Esophagus squamous epithelium (tissue), 4 donors: Measurements from ENCODE around the gene ADAM12.

Experiments
- POLR2A ChIP-seq, 4 donors: fragments of 450-650 bp; IDR thresholded peaks; one replicate each; pipeline ENCODE4 v1.6.1; 2017; ENCODE audit warnings: antibody characterized with exemption in 4 of 4, mild to moderate bottlenecking in 4 of 4, moderate library complexity in 3 of 4
- TF ChIP-seq, protein P1 (sequence below), 6 experiments: fragments of 450-650 bp in 4 of 6; fragments of 200-600 bp in 2 of 6; sonication (generic) in 2 of 6; IDR thresholded peaks; one replicate each; pipeline ENCODE4 v1.5.1; 2016 to 2019; ENCODE audit warnings: antibody characterized with exemption in 6 of 6, mild to moderate bottlenecking in 4 of 6, moderate library complexity in 4 of 6

DNA sequence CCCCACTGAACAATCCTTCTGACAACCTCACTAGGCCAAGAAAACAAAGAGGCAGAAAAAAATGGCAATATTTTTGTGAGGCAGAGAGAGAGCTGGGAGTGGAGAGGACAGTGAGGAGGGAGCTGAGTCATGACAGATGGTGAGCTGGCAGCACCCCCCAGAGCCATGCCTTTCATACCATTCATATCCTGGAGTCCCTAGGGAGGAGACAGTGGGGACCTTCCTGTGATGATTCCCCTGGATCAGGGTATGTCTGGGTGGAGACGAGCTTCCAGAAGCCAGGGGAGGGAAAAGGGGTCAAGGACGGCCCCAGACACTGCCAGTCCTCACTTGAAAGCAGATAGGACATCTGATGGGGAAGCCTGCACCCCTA is 160.5 kb downstream of the ADAM12 start:
- TF ChIP-seq, protein P1, sequence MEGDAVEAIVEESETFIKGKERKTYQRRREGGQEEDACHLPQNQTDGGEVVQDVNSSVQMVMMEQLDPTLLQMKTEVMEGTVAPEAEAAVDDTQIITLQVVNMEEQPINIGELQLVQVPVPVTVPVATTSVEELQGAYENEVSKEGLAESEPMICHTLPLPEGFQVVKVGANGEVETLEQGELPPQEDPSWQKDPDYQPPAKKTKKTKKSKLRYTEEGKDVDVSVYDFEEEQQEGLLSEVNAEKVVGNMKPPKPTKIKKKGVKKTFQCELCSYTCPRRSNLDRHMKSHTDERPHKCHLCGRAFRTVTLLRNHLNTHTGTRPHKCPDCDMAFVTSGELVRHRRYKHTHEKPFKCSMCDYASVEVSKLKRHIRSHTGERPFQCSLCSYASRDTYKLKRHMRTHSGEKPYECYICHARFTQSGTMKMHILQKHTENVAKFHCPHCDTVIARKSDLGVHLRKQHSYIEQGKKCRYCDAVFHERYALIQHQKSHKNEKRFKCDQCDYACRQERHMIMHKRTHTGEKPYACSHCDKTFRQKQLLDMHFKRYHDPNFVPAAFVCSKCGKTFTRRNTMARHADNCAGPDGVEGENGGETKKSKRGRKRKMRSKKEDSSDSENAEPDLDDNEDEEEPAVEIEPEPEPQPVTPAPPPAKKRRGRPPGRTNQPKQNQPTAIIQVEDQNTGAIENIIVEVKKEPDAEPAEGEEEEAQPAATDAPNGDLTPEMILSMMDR (IDR thresholded peaks at IDR 0.05): no peak
- no peak for TF ChIP-seq POLR2A (IDR thresholded peaks at IDR 0.05)
